ENCODE results near the gene TPPP2. TPM values are rescaled to one million over a fixed set of nuclear protein-coding genes. Genes with fewer than 3 reads are reported as not detected.

The TPPP2 gene
- total and polyA plus RNA-seq, 10 donors, result 0.09 to 0.91 (median 0.57) TPM; not detected in 5

DNA sequence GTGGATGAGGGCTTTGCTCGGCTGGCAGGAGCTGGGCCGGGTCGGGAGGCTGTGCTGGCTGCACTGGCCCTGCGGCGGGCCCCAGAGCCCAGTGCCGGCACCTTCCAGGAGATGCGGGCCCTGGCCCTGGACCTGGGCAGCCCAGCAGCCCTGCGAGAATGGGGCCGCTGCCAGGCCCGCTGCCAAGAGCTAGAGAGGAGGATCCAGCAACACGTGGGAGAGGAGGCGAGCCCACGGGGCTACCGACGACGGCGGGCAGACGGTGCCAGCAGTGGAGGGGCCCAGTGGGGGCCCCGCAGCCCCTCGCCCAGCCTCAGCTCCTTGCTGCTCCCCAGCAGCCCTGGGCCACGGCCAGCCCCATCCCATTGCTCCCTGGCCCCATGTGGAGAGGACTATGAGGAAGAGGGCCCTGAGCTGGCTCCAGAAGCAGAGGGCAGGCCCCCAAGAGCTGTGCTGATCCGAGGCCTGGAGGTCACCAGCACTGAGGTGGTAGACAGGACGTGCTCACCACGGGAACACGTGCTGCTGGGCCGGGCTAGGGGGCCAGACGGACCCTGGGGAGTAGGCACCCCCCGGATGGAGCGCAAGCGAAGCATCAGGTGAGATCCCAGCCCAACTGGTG is 51.6 kb downstream of the TPPP2 start:
- H3K4me3 ChIP-seq, result no peak overlapping the region
- peak in 1 of 3 donors; percentile 45 for TF ChIP-seq POLR2AphosphoS5 (IDR thresholded peaks at IDR 0.05)
- TF ChIP-seq POLR2A (IDR thresholded peaks at IDR 0.05), result no peak
- H3K27me3 ChIP-seq (replicated peaks in 1 of 7), result no peaks in the 10 kb centered on the region
- peak overlapping the region in 6 of 8 donors; percentile 20 to 51 (median 36) for H3K27ac ChIP-seq
- DNase-seq, result no peak
- peaks cover 0 to 100% (median 35%) of the 10 kb centered on the region in 6 donors for H3K36me3 ChIP-seq
- intact Hi-C loops (cut with DNase I; ENCODE audit: low total_unique reads), result no loop called here
- H3K9me3 ChIP-seq, result no peaks in the 10 kb centered on the region
- H3K4me1 ChIP-seq, result peaks cover 3 to 74% (median 43%) of the 10 kb centered on the region in 6 donors
- WGBS, 5 donors, result 85 to 93% (median 85%) methylated on average over 5 to 30 of the region's 30 CpGs

Small RNA genes lying within 50 kb of the gene (microRNA-seq; reads per million reads assigned to microRNA genes)
- gene MIR6717, result 0 reads per million in 3 donors

Other genes with a start within 250 kb of the TPPP2 start
- 100 to 1,000 TPM in 2 of 7 donors, 10 to 100 TPM in 5; 15.2 to 162 (median 40.5) TPM for gene RNASE6, start 248.9 kb upstream of the TPPP2 start, total RNA-seq
- gene RNASE6, start 248.9 kb upstream of the TPPP2 start, polyA plus RNA-seq, result 100 to 1,000 TPM in 1 of 3 donors, 10 to 100 TPM in 2; 45.4 to 193 (median 63.6) TPM
- 100 to 1,000 TPM; 145 to 497 (median 339) TPM for gene RNASE1, start 227.4 kb upstream of the TPPP2 start, total RNA-seq
- gene RNASE1, start 227.4 kb upstream of the TPPP2 start, polyA plus RNA-seq, result 100 to 1,000 TPM in 1 of 3 donors, 10 to 100 TPM in 2; 61.9 to 151 (median 79.0) TPM
- 10 to 100 TPM in 2 of 7 donors, 1 to 10 TPM in 5; 1.4 to 24.0 (median 2.7) TPM for gene RNASE3, start 138.8 kb upstream of the TPPP2 start, total RNA-seq
- gene RNASE3, start 138.8 kb upstream of the TPPP2 start, polyA plus RNA-seq, result 1 to 10 TPM in 2 of 3 donors, under 1 TPM in 1; 0.62 to 2.8 (median 2.4) TPM
- gene RNASE2, start 74.7 kb upstream of the TPPP2 start, total RNA-seq, result 10 to 100 TPM in 6 of 7 donors, 1 to 10 TPM in 1; 8.8 to 27.6 (median 15.1) TPM
- gene RNASE2, start 74.7 kb upstream of the TPPP2 start, polyA plus RNA-seq, result 10 to 100 TPM in 1 of 3 donors, 1 to 10 TPM in 2; 4.5 to 11.3 (median 6.7) TPM
- 100 to 1,000 TPM in 2 of 7 donors, 10 to 100 TPM in 5; 58.9 to 119 (median 73.0) TPM for gene METTL17, start 40.2 kb upstream of the TPPP2 start, total RNA-seq
- gene METTL17, start 40.2 kb upstream of the TPPP2 start, polyA plus RNA-seq, result 10 to 100 TPM; 72.8 to 92.1 (median 82.2) TPM
- gene SLC39A2, start 30.9 kb upstream of the TPPP2 start, total RNA-seq, result under 1 TPM in 1 of 7 donors, not detected in 6; 0.23 TPM
- gene SLC39A2, start 30.9 kb upstream of the TPPP2 start, polyA plus RNA-seq, result under 1 TPM; 0.06 to 0.16 (median 0.15) TPM
- 100 to 1,000 TPM; 101 to 335 (median 270) TPM for gene NDRG2, start 5.2 kb upstream of the TPPP2 start, total RNA-seq
- gene NDRG2, start 5.2 kb upstream of the TPPP2 start, polyA plus RNA-seq, result 100 to 1,000 TPM in 1 of 3 donors, 10 to 100 TPM in 2; 72.4 to 174 (median 74.1) TPM
- gene RNASE13, start 4.6 kb downstream of the TPPP2 start, total RNA-seq, result under 1 TPM in 1 of 7 donors, not detected in 6; 0.30 TPM
- gene RNASE13, start 4.6 kb downstream of the TPPP2 start, polyA plus RNA-seq, result not detected
- gene RNASE7, start 12.1 kb downstream of the TPPP2 start, total RNA-seq, result not detected
- gene RNASE7, start 12.1 kb downstream of the TPPP2 start, polyA plus RNA-seq, result not detected
- gene RNASE8, start 27.6 kb downstream of the TPPP2 start, total RNA-seq, result not detected
- gene RNASE8, start 27.6 kb downstream of the TPPP2 start, polyA plus RNA-seq, result not detected
- gene ARHGEF40, start 40.1 kb downstream of the TPPP2 start, total RNA-seq, result 100 to 1,000 TPM in 4 of 7 donors, 10 to 100 TPM in 3; 57.0 to 151 (median 102) TPM
- 10 to 100 TPM in 2 of 3 donors, 1 to 10 TPM in 1; 9.8 to 47.1 (median 17.7) TPM for gene ARHGEF40, start 40.1 kb downstream of the TPPP2 start, polyA plus RNA-seq
- 10 to 100 TPM; 10.7 to 26.7 (median 16.6) TPM for gene ZNF219, start 68.4 kb downstream of the TPPP2 start, total RNA-seq
- 10 to 100 TPM in 1 of 3 donors, 1 to 10 TPM in 2; 5.5 to 11.8 (median 5.5) TPM for gene ZNF219, start 68.4 kb downstream of the TPPP2 start, polyA plus RNA-seq
- gene TMEM253, start 70.8 kb downstream of the TPPP2 start, total RNA-seq, result 1 to 10 TPM in 1 of 7 donors, under 1 TPM in 1, not detected in 5; 0.57 to 1.5 TPM
- gene TMEM253, start 70.8 kb downstream of the TPPP2 start, polyA plus RNA-seq, result under 1 TPM; 0.11 to 0.29 (median 0.15) TPM
- not detected for gene OR5AU1, start 125.8 kb downstream of the TPPP2 start, total RNA-seq
- gene OR5AU1, start 125.8 kb downstream of the TPPP2 start, polyA plus RNA-seq, result not detected
- 100 to 1,000 TPM; 374 to 648 (median 506) TPM for gene HNRNPC, start 239.2 kb downstream of the TPPP2 start, total RNA-seq
- 100 to 1,000 TPM; 497 to 824 (median 677) TPM for gene HNRNPC, start 239.2 kb downstream of the TPPP2 start, polyA plus RNA-seq
- 1 to 10 TPM in 3 of 7 donors, under 1 TPM in 4; 0.33 to 4.0 (median 0.87) TPM for gene RPGRIP1, start 249.9 kb downstream of the TPPP2 start, total RNA-seq
- 1 to 10 TPM in 1 of 3 donors, under 1 TPM in 2; 0.46 to 1.3 (median 0.61) TPM for gene RPGRIP1, start 249.9 kb downstream of the TPPP2 start, polyA plus RNA-seq

Measured in spleen (tissue), 11 donors.